Adrenal gland (tissue), 5 donors: Measurements from ENCODE around the gene ADRB1.

Experiments
- POLR2A ChIP-seq, 2 donors: fragments of 450-650 bp; IDR thresholded peaks; one replicate each; pipeline ENCODE4 v1.6.1; 2017; ENCODE audit warnings: antibody characterized with exemption in 2 of 2, mild to moderate bottlenecking in 2 of 2, moderate library complexity in 1 of 2
- TF ChIP-seq, protein P1 (sequence below), 6 experiments: fragments of 450-650 bp in 4 of 6; fragments of 200-600 bp in 2 of 6; sonication (generic) in 1 of 6; IDR thresholded peaks; 1 replicate in 5 of 6; 2 replicates in 1 of 6; pipeline versions ENCODE4 v1.5.1 to v1.8.0; 2016 to 2021; ENCODE audit warnings: antibody characterized with exemption in 6 of 6, mild to moderate bottlenecking in 2 of 6, moderate library complexity in 1 of 6
- donor health status: DM: no; HTN: no; CAD: no.

DNA sequence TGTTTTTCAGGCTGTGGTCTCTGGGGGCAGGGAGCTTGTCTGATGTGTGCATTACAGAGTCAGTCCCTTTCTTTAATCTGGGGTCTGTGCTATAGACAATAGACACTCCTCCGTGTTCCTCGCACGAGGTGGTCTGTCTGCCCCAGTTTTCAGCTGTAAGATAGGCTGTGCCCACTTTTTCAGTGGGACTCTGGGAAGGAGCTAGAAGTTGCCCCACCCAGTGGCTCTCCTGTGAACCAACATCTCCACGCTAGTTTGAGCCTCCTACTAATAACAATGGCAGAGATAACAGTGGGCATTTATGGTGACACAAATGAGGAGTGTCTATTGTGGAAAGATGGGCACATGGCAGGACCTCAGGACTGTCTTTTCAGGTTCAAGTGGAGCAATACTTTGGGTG, 44.0 kb downstream of the ADRB1 start:
- TF ChIP-seq, protein P1, sequence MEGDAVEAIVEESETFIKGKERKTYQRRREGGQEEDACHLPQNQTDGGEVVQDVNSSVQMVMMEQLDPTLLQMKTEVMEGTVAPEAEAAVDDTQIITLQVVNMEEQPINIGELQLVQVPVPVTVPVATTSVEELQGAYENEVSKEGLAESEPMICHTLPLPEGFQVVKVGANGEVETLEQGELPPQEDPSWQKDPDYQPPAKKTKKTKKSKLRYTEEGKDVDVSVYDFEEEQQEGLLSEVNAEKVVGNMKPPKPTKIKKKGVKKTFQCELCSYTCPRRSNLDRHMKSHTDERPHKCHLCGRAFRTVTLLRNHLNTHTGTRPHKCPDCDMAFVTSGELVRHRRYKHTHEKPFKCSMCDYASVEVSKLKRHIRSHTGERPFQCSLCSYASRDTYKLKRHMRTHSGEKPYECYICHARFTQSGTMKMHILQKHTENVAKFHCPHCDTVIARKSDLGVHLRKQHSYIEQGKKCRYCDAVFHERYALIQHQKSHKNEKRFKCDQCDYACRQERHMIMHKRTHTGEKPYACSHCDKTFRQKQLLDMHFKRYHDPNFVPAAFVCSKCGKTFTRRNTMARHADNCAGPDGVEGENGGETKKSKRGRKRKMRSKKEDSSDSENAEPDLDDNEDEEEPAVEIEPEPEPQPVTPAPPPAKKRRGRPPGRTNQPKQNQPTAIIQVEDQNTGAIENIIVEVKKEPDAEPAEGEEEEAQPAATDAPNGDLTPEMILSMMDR (IDR thresholded peaks at IDR 0.05) = no peak
- no peak for TF ChIP-seq POLR2A (IDR thresholded peaks at IDR 0.05)
